Mesendoderm (in vitro differentiated cells): ENCODE data around the gene GBA3.

Experiments
- DNase-seq: peaks from one replicate; pipeline ENCODE4 v3.0.0; 2013
- H2AK5ac ChIP-seq: 2 replicates; pipeline ENCODE4 v1.6.1; 2013; ENCODE audit warnings: low read length, inconsistent platforms
- H2BK120ac ChIP-seq: 2 replicates; pipeline ENCODE4 v1.6.1; 2013; ENCODE audit warnings: low read depth, mild to moderate bottlenecking, low read length, moderate library complexity, mixed read lengths
- H2BK15ac ChIP-seq: replicated peaks from 2 replicates; pipeline ENCODE4 v1.6.1; 2013; ENCODE audit warnings: low read depth, mild to moderate bottlenecking, moderate library complexity
- H2BK5ac ChIP-seq: 2 replicates; pipeline ENCODE4 v1.6.1; 2013; ENCODE audit warnings: low read length, inconsistent platforms
- H3K18ac ChIP-seq: 2 replicates; pipeline ENCODE4 v1.6.1; 2013; ENCODE audit warnings: mild to moderate bottlenecking, low read length, mixed read lengths
- H3K23ac ChIP-seq: one replicate; pipeline ENCODE4 v1.6.1; 2013; ENCODE audit warnings: low read length
- H3K27ac ChIP-seq: 2 replicates; pipeline ENCODE4 v1.5.1; 2013; ENCODE audit warnings: low read depth, mild to moderate bottlenecking, inconsistent platforms, low read length, moderate library complexity
- H3K27me3 ChIP-seq: 2 replicates; pipeline ENCODE4 v1.6.1; 2013; ENCODE audit warnings: low read length, control low read depth, mild to moderate bottlenecking, inconsistent platforms; ENCODE audit not compliant: insufficient read depth, poor library complexity
- H3K36me3 ChIP-seq: 2 replicates; pipeline ENCODE4 v1.6.1; 2013; ENCODE audit warnings: low read length, inconsistent platforms; ENCODE audit not compliant: control insufficient read depth, insufficient read depth
- H3K4ac ChIP-seq: one replicate; pipeline ENCODE4 v1.6.1; 2013; ENCODE audit warnings: low read depth, mild to moderate bottlenecking, low read length, moderate library complexity
- H3K4me1 ChIP-seq: 2 replicates; pipeline ENCODE4 v1.6.1; 2013; ENCODE audit warnings: low read depth, low read length, inconsistent platforms; ENCODE audit not compliant: control insufficient read depth
- H3K4me2 ChIP-seq: 2 replicates; pipeline ENCODE4 v1.6.1; 2013; ENCODE audit warnings: low read length
- H3K4me3 ChIP-seq: 2 replicates; pipeline ENCODE4 v1.5.1; 2013; ENCODE audit warnings: mild to moderate bottlenecking, low read length
- H3K56ac ChIP-seq: one replicate; pipeline ENCODE4 v1.6.1; 2013; ENCODE audit warnings: low read length
- H3K79me1 ChIP-seq: 2 replicates; pipeline ENCODE4 v1.6.1; 2013; ENCODE audit warnings: low read length, inconsistent platforms
- H3K79me2 ChIP-seq: 2 replicates; pipeline ENCODE4 v1.6.1; 2013; ENCODE audit warnings: mild to moderate bottlenecking, low read length; ENCODE audit not compliant: control insufficient read depth, insufficient read depth
- H3K9ac ChIP-seq: 2 replicates; pipeline ENCODE4 v1.6.1; 2013; ENCODE audit warnings: low read length, inconsistent platforms
- H4K5ac ChIP-seq: one replicate; pipeline ENCODE4 v1.6.1; 2013; ENCODE audit warnings: low read length
- H4K8ac ChIP-seq: one replicate; pipeline ENCODE4 v1.6.1; 2013; ENCODE audit warnings: low read depth, mild to moderate bottlenecking, control low read depth, low read length, moderate library complexity
- WGBS: extraction: QIAGEN DNeasy Blood & Tissue Kit; methylation state at CpG from one replicate; pipeline ENCODE4 v1.1.7; 2013; ENCODE audit warnings: low lambda C conversion rate, missing lambda C conversion rate; ENCODE audit not compliant: insufficient coverage; ENCODE audit errors: extremely low coverage; 5-methylcytosine and 5-hydroxymethylcytosine counted together

The GBA3 gene

GRCh38 chr4:22850630-22851029, 157.9 kb downstream of the GBA3 start:
- Histone ChIP-seq H3K4me2 (no peak overlapping the region), H2BK120ac (no peak overlapping the region), H3K9ac (no peak overlapping the region), H3K4ac (no peak overlapping the region), H4K5ac (no peak overlapping the region), H2BK15ac (no peak overlapping the region), H3K79me2 (no peaks in the 10 kb centered on the region), H2BK5ac (no peak overlapping the region), H3K27me3 (no peaks in the 10 kb centered on the region), H3K56ac (no peak overlapping the region), H3K18ac (no peak overlapping the region), H4K8ac (no peak overlapping the region), H3K23ac (no peak overlapping the region), H3K79me1 (no peaks in the 10 kb centered on the region), H2AK5ac (no peak overlapping the region), H3K4me1 (no peaks in the 10 kb centered on the region), H3K4me3 (no peak overlapping the region), H3K36me3 (no peaks in the 10 kb centered on the region), H3K27ac (no peak overlapping the region)
- no peak for DNase-seq
- no CpG with 5 or more reads among the region's 2 CpGs for WGBS

- H3K36me3 ChIP-seq = no peaks in the 10 kb centered on the region
- H3K4ac ChIP-seq = no peak overlapping the region
- no CpG with 5 or more reads among the region's 2 CpGs for WGBS
- no peak for DNase-seq
- no peaks in the 10 kb centered on the region for H3K79me2 ChIP-seq
- no peaks in the 10 kb centered on the region for H3K27me3 ChIP-seq
- no peak overlapping the region for H3K4me2 ChIP-seq
- no peak overlapping the region for H3K27ac ChIP-seq
- H2AK5ac ChIP-seq = no peak overlapping the region
- H4K5ac ChIP-seq = no peak overlapping the region
- H2BK15ac ChIP-seq = no peak overlapping the region
- no peak overlapping the region for H3K9ac ChIP-seq
- no peaks in the 10 kb centered on the region for H3K4me1 ChIP-seq
- H3K56ac ChIP-seq = no peak overlapping the region
- no peak overlapping the region for H3K23ac ChIP-seq
- no peak overlapping the region for H2BK5ac ChIP-seq
- H3K18ac ChIP-seq = no peak overlapping the region
- no peak overlapping the region for H3K4me3 ChIP-seq
- H3K79me1 ChIP-seq = no peaks in the 10 kb centered on the region
- H2BK120ac ChIP-seq = no peak overlapping the region
- H4K8ac ChIP-seq = no peak overlapping the region
These were observed 164.7 kb downstream of the GBA3 start for GRCh38 chr4:22857411-22857810.

- Histone ChIP-seq H4K8ac (no peak overlapping the region), H3K4ac (no peak overlapping the region), H3K27ac (no peak overlapping the region), H3K27me3 (no peaks in the 10 kb centered on the region), H3K79me1 (no peaks in the 10 kb centered on the region), H2BK120ac (no peak overlapping the region), H3K4me1 (no peaks in the 10 kb centered on the region), H2AK5ac (no peak overlapping the region), H3K23ac (no peak overlapping the region), H3K79me2 (no peaks in the 10 kb centered on the region), H3K56ac (no peak overlapping the region), H3K4me3 (no peak overlapping the region), H3K9ac (no peak overlapping the region), H3K18ac (no peak overlapping the region), H3K4me2 (no peak overlapping the region), H2BK5ac (no peak overlapping the region), H4K5ac (no peak overlapping the region), H3K36me3 (no peaks in the 10 kb centered on the region), H2BK15ac (no peak overlapping the region)
- no peak for DNase-seq
- WGBS = no CpG with 5 or more reads among the region's 2 CpGs
These were observed 166.6 kb downstream of the GBA3 start for GRCh38 chr4:22859318-22859717.
